ENCODE data around the gene SIDT2. TPM values are rescaled to one million over a fixed set of nuclear protein-coding genes. Genes with fewer than 3 reads are reported as not detected.
"Not testable (repeated sequence)": the region's sequence is repeated elsewhere in the genome, so short reads cannot be mapped to it uniquely, and the experiment has no call there.

The SIDT2 gene
- total and polyA plus RNA-seq, 8 donors: 47.4 to 153 (median 82.5) TPM

DNA sequence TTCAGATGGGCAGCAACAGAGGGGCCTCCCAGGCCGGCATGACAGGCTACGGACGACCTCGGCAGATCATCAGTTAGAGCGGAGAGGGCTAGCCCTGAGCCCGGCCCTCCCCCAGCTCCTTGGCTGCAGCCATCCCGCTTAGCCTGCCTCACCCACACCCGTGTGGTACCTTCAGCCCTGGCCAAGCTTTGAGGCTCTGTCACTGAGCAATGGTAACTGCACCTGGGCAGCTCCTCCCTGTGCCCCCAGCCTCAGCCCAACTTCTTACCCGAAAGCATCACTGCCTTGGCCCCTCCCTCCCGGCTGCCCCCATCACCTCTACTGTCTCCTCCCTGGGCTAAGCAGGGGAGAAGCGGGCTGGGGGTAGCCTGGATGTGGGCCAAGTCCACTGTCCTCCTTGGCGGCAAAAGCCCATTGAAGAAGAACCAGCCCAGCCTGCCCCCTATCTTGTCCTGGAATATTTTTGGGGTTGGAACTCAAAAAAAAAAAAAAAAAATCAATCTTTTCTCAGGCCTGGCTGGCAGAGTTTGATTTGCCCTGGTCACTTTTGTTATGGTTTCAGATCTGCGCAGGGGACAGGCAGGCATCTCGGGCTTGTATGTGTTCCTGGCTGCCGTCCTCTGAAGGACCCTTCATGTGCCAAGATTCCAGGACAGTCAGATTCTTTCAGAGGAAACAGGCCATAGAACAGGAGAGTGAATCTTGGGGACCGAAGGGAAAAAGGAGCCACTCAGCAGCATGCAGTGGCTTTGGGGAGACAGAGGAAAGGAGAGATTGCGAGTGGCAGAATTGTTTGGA, 25.9 kb downstream of the SIDT2 start:
- WGBS, 2 donors: 78 to 82% methylated on average over 15 to 17 of the region's 17 CpGs
- intact Hi-C loops (cut with DNase I): loop anchor here in 2 of 3 donors (5.0 kb wide), 1 partner anchor 72 kb away; no protein-coding TSS in a partner anchor
- peak in 2 of 6 donors; percentile 47 to 55 for DNase-seq

DNA sequence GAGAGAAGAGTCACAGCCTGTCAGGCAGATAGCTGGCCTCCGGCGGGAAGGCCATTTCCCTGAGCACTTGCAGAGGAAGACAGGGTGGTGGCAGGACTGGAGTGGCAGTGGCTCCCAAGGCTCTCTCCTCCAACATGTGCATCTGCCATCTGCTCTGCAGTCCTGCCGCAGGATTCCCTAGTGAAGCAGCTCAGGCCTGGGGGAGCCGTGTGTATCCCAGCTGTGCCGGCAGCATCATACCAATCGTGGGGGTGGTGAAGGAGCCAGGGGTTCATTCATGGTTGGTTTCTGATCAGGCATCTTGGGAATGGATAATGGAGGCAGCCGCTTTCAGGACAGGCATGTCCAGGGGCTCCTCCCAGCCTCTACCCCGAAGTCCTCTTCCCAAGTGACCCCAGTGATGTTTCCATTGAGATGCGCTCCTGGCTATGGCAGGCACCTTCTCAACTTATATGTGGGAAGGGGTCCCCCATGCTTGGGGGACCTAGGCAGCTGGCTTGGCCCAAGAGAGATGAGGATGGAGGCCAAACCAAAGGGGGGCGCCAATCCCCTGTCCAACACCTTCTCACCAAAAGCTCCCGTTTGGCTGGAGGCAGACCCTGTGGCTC, 26.8 kb downstream of the SIDT2 start:
- H3K27ac ChIP-seq: no peak overlapping the region
- no peak for FAIRE-seq
- H3K27me3 ChIP-seq: no peaks in the 10 kb centered on the region
- H3K36me3 ChIP-seq: peaks cover 0 to 6% (median 0%) of the 10 kb centered on the region in 3 donors
- ATAC-seq: no peak
- 79 to 91% methylated on average over 11 of the region's 11 CpGs for WGBS, 2 donors
- H3K9me3 ChIP-seq: no peaks in the 10 kb centered on the region
- H3K4me3 ChIP-seq: no peak overlapping the region
- TF ChIP-seq, protein P1, sequence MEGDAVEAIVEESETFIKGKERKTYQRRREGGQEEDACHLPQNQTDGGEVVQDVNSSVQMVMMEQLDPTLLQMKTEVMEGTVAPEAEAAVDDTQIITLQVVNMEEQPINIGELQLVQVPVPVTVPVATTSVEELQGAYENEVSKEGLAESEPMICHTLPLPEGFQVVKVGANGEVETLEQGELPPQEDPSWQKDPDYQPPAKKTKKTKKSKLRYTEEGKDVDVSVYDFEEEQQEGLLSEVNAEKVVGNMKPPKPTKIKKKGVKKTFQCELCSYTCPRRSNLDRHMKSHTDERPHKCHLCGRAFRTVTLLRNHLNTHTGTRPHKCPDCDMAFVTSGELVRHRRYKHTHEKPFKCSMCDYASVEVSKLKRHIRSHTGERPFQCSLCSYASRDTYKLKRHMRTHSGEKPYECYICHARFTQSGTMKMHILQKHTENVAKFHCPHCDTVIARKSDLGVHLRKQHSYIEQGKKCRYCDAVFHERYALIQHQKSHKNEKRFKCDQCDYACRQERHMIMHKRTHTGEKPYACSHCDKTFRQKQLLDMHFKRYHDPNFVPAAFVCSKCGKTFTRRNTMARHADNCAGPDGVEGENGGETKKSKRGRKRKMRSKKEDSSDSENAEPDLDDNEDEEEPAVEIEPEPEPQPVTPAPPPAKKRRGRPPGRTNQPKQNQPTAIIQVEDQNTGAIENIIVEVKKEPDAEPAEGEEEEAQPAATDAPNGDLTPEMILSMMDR (IDR thresholded peaks at IDR 0.05): no peak
- intact Hi-C loops (cut with DNase I): loop anchor here in 2 of 3 donors (5.0 kb wide), 1 partner anchor 73 kb away; no protein-coding TSS in a partner anchor
- DNase-seq: peak in 2 of 6 donors; percentile 14 to 43
- H3K4me1 ChIP-seq: no peaks in the 10 kb centered on the region

More for the DNA sequence above, 25.9 kb downstream of the SIDT2 start:
- peaks cover 0 to 6% (median 0%) of the 10 kb centered on the region in 3 donors for H3K36me3 ChIP-seq
- TF ChIP-seq, protein P1 (IDR thresholded peaks at IDR 0.05): no peak
- no peak overlapping the region for H3K4me3 ChIP-seq
- no peak overlapping the region for H3K27ac ChIP-seq
- ATAC-seq (no peak), FAIRE-seq (no peak)
- no peaks in the 10 kb centered on the region for H3K27me3 ChIP-seq
- no peaks in the 10 kb centered on the region for H3K4me1 ChIP-seq
- no peaks in the 10 kb centered on the region for H3K9me3 ChIP-seq

DNA sequence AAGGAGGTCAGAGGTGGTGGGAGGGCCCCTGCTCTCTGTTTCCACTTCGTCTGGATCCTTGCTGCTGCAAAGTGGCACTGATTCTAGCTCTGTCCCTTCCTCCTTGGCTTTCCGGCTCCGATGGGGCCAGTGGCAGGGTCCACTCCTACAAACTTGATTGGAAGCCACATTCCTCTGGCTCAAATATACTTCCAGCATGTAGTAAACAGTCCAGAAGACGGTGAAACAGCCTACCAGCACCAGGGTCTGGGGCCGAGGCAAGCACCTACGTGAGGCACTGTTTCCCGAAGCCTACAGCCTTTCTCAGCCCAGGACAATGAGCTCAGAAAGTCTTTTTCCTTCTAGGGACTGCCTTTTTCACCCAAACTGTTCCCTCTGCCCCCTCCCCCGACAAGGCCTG, 27.6 kb downstream of the SIDT2 start:
- not testable (repeated sequence) for ATAC-seq, H3K4me1 ChIP-seq, H3K9me3 ChIP-seq, H3K36me3 ChIP-seq, H3K4me3 ChIP-seq, FAIRE-seq, H3K27me3 ChIP-seq, H3K27ac ChIP-seq
- WGBS, 2 donors: 80 to 88% methylated on average over 7 to 8 of the region's 8 CpGs
- DNase-seq: peak in 1 of 6 donors; percentile 7
- intact Hi-C loops (cut with DNase I): loop anchor here in 2 of 3 donors (5.0 kb wide), 1 partner anchor 74 kb away; no protein-coding TSS in a partner anchor

DNA sequence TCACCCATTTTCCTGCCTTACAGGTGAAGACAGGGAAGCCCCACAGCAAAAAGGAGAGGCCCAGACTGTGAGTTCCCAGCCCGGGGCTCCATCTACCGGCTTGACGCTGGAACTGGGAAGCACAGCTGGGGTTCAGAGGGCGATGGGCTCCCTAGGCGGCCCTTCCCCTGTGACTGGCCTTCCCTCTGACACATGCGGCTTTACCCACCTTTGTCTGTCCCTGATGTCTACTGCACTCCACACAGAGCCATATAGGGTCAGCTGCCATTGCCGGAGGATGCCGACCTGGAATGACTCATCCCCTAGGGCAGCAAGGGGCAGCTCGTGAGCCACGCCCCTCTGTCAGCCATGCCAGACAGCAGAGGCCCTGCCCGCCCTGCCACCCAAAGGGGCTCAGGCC, 28.3 kb downstream of the SIDT2 start:
- H3K9me3 ChIP-seq, H3K27me3 ChIP-seq, H3K27ac ChIP-seq, FAIRE-seq, H3K36me3 ChIP-seq, H3K4me3 ChIP-seq, H3K4me1 ChIP-seq: not testable (repeated sequence)
- intact Hi-C loops (cut with DNase I): loop anchor here in 2 of 3 donors (5.0 kb wide), 1 partner anchor 75 kb away; no protein-coding TSS in a partner anchor
- DNase-seq: peak in 1 of 6 donors; percentile 31
- 65 to 77% methylated on average over 5 to 6 of the region's 11 CpGs for whole genome bisulfite sequencing, 2 donors
- peak in 3 of 4 donors; percentile 21 to 63 (median 45) for ATAC-seq

DNA sequence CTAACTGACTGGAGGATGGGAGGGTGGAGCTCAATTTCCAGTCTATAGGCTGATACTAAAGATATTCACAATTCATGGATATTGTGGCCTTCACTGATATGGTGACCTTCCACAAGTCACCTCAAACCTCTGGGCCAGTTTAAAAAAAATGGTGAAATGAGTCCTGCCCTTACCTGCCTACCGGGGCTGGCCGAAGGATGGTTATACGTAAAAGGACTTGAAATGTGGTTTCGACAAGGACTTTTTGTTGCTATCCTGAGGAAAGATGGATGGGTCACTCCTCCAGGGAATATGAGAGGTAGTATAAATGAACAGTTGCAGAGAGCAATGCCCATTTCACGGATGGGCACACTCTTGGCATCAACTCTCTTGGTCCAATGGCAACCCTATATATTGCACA, 28.9 kb downstream of the SIDT2 start:
- not testable (repeated sequence) for H3K4me3 ChIP-seq, H3K27ac ChIP-seq, FAIRE-seq, ATAC-seq, H3K4me1 ChIP-seq, H3K9me3 ChIP-seq, H3K36me3 ChIP-seq, DNase-seq, H3K27me3 ChIP-seq
- intact Hi-C loops (cut with DNase I): loop anchor here in 2 of 3 donors (5.0 kb wide), 1 partner anchor 75 kb away; no protein-coding TSS in a partner anchor
- 85 to 93% methylated on average over 5 of the region's 5 CpGs for WGBS, 2 donors

DNA sequence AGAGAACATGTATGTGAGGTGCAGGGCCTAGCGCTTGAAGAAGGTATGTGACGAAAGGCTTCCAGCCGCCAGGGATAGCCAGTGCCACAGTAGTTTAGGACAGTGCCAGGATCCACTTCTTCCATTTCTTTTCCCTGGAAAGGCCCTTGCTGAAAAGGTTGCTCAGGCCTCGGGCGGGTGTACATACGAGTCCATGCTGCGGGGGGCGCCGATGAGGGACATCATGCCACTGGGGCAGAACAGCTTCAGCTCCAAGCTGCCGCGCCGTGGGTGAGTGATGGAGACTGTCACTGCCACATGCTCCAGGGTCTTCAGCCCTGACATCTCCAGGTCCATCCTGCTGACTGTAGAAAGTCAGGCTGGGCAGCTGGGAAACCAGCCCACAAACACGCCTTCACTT, 30.2 kb downstream of the SIDT2 start:
- H3K4me3 ChIP-seq, FAIRE-seq, H3K36me3 ChIP-seq, H3K4me1 ChIP-seq, ATAC-seq, H3K27ac ChIP-seq, H3K27me3 ChIP-seq, H3K9me3 ChIP-seq: not testable (repeated sequence)
- 83 to 86% methylated on average over 9 of the region's 13 CpGs for WGBS, 2 donors
- intact Hi-C loops (cut with DNase I): loop anchor here in 2 of 3 donors (5.0 kb wide), 1 partner anchor 76 kb away; no protein-coding TSS in a partner anchor
- peak in 1 of 6 donors; percentile 52 for DNase-seq

DNA sequence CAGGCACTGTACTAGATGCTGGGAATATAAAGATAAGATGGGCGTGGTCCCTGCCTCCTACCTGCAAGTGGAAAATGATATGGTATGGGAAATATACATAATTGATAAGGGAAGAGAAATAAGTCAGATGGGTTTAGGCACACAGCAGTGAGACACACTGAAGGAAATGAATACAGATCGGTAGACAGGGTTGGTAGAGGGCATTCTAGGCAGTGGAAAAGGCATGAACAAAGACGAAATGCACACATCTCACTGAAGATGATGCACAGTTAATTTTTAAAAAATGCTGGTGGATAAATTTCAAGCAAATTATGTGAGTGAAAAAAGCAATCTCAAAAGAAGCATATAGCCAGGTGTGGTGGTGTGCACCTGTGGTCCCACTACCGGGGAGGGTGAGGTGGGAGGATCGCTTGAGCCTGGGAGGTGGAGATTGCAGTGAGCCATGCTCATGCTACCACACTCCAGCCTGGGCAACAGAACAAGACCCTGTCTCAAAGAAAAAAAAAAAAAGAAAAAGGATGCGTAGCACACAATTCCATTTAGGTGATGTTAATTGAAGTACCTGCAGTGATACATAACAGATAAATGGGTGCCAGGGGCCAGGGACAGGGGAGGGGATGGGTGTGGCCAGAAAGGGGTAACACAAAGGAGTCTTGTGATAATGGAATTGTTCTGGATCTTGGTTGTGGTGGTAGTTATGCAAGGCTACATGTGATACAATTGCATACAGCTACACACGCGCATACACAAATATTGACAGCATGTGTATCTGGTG, 31.0 kb downstream of the SIDT2 start:
- not testable (repeated sequence) for ATAC-seq, H3K36me3 ChIP-seq, H3K9me3 ChIP-seq, H3K4me1 ChIP-seq, DNase-seq, H3K4me3 ChIP-seq, H3K27ac ChIP-seq, FAIRE-seq, H3K27me3 ChIP-seq
- 86 to 89% methylated on average over 7 to 8 of the region's 8 CpGs for WGBS, 2 donors
- intact Hi-C loops (cut with DNase I): loop anchor here in 2 of 3 donors (5.0 kb wide), 1 partner anchor 77 kb away; no protein-coding TSS in a partner anchor
